GM21576 (cell line): ENCODE measurements around the gene DVL1.
"Not testable (repeated sequence)": the region's sequence is repeated elsewhere in the genome, so short reads cannot be mapped to it uniquely, and the experiment has no call there.

Experiments used
- ATAC-seq: cut with Tn5 transposase; IDR thresholded peaks from one replicate; pipeline ENCODE4 v1.9.1; 2021; ENCODE audit warnings: mild to moderate bottlenecking, moderate library complexity; ENCODE audit not compliant: unreplicated experiment

Gene DVL1

DNA sequence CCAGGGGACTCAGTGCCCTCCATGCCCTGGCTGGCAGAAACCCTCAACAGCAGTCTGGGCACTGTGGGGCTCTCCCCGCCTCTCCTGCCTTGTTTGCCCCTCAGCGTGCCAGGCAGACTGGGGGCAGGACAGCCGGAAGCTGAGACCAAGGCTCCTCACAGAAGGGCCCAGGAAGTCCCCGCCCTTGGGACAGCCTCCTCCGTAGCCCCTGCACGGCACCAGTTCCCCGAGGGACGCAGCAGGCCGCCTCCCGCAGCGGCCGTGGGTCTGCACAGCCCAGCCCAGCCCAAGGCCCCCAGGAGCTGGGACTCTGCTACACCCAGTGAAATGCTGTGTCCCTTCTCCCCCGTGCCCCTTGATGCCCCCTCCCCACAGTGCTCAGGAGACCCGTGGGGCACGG is 21.0 kb downstream of the DVL1 start:
- ATAC-seq: no peak

DNA sequence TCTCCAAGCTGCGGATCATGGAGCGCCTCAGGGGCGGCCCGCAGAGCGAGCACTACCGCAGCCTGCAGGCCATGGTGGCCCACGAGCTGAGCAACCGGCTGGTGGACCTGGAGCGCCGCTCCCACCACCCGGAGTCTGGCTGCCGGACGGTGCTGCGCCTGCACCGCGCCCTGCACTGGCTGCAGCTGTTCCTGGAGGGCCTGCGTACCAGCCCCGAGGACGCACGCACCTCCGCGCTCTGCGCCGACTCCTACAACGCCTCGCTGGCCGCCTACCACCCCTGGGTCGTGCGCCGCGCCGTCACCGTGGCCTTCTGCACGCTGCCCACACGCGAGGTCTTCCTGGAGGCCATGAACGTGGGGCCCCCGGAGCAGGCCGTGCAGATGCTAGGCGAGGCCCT is 21.9 kb downstream of the DVL1 start:
- ATAC-seq: no peak

DNA sequence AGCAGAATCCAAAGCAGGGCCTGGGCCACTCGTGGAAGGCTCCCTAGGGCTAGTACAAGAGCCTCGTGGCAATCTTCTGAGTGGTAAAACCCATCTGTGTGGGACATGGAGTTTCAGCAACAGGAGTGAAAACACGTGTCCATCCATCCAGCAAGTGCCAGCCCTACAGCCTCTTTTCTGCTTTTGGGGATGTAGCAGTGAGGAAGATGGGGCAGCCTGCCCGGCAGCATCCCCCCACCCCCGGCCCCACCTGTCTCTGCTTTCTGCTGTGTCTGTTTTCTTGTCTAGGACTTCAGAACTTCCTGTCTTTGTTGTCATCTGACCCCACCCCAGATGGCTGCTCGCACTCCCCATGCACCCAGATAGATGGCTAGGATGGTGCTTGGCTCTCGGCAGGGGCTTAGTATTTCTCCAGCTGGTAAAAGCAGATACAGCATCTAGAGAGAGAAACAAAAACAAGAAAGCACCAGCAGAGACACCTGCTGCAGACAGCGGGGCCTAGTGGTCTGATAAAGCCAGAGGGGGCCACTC is 23.1 kb downstream of the DVL1 start:
- ATAC-seq: no peak

DNA sequence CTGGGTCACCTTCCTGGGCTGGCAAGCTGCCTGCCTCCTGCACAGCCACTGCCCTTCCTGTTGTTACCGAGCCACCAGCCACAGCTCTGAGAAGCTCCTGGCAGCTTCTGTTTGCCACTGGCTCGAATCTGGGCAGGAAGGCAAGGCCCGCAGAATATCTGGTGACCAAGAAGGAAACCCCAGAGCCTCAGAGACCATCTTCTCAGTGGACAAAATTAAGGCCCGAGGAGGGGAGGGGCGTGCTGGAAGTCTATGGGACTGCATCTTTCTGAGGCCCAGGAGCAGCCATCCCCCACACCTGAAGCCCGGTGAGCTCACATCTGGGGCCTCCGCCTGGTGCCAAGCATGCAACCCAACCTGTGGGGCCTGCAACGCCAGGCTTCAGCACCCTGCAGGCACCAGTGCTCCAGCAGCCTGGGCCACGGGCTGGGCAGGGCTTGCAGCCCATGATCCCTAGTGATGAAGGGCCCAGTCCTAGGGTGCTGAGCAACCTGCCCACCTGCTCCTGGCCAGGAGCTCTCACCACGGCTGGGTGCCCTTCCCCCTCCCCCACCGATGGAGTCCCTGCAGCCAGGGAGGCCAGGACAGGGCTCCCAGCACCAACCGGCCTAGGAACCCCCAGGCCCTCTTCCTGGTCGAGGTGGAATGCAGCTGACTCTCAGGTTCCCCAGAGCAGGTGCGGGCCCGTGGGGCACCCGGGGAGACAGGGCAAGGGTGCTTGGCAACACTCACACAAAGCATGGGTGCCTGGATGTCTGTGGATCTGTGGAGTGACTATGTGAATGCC is 23.7 kb downstream of the DVL1 start:
- ATAC-seq: no peak

DNA sequence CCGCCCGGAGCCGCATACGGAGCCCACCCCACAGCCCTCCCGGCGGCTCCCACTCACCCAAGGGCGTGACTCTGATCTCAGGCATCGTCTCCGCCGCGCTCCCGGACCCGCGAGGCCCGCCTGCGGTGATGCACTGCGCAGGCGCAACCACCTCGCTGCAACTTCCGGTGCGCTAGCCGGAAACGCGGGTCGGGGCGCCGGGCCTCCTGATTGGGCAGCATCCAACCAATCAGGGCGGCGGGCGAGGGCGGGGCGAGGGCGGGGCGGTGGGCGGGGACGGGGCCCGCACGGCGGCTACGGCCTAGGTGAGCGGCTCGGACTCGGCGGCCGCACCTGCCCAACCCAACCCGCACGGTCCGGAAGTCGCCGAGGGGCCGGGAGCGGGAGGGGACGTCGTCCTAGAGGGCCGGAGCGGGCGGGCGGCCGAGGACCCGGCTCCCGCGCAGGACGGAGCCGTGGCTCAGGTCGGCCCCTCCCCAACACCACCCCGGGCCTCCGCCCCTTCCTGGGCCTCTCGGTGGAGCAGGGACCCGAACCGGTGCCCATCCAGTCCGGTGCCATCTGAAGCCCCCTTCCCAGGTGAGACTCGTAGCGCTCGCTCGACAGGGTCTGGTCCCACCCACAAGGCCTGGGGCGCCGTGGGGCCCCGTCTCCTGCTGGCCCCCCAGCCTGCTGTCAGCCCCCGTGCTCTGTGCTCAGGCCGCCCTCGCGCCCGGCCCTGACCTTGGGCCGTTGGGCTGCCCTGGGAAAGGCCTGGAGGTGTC is 24.5 kb downstream of the DVL1 start, which contains the start of the genes CPTP and INTS11:
Gene CPTP (plus strand): TSS at position 279 of the 764 bp plus-strand sequence. CDS start 2,109 bp downstream, outside the sequence.
Gene INTS11 (minus strand): TSS at position 137 of the 764 bp plus-strand sequence. CDS start 52 bp downstream, at position 85.
- ATAC-seq: peak; percentile 76

DNA sequence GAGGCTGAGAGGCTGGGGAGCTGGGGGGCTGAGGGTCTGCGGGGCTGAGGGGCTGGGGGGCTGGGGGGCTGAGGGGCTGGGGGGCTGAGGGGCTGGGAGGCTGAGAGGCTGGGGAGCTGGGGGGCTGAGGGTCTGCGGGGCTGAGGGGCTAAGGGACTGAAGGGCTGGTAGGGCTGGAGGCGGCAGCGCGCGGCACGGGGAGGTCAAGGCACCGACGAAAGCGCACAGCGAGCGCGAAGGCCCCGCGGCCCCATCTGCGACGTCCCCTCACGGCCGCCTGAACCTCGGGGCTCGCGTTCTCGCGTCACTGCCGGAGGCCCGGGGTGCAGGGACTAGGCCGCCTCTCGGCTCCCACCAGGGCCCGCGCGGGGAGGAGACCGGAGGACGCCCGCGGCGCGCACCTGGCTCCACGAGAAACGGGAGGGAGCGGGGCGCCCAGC is 25.1 kb downstream of the DVL1 start:
- peak; percentile 9 for ATAC-seq

DNA sequence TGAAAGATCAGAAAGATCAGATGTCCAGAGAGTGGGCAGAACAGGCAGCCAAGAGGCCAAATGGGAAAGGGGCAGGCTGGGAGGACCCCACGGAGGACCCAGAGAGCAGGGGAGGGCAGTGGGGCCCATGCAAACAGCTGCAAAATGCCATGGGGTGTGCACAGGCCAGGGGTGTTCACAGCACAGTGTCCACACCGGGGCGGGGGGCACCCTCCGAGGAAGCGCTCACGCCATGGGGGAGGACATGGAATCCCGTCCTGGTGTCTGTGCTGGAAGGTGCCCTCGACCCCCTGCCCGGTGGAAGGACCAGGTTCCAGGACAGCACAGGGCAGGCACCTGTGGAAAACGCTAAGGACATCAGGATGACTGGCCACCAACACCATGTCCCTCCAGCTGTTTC is 26.3 kb downstream of the DVL1 start:
- ATAC-seq: no peak

DNA sequence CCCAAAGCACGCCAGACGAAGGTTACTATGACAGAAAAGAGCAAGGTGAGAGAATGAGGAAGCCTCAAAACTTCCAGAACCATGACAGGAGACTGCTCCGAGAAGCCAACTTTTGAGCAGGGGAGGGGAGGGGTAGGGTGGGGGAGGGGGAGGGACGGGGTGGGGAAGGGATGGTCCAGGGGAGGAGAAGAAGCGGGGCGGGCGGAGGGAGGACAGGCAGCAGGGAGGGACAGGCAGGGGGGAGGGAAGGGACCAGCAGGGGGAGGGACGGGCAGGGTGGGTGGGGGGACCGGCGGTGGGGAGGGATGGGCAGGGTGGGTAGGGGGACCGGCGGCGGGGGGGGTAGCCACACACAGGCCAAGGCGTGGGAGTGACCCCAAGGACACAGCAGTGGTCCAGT is 26.8 kb downstream of the DVL1 start:
- no peak for ATAC-seq

DNA sequence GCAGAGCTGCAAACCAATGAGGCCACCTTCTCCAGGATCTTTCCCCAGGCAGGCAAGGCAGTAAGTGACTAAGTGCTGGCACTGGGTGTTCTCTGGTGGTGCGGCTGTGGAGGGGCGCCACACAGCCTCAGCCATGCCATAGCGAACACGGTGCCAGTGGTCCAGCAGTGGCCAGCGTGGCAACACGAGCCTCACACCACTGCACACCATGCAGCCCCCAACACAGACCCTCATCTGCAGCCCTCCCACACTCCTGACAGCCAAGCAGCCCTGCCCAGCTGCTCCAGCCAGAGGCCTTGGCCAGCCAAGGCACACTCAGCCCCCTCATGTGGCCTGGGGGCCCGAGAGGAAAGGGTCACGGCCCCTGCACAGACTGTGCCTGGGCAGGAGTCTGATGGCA is 27.7 kb downstream of the DVL1 start:
- ATAC-seq: no peak

DNA sequence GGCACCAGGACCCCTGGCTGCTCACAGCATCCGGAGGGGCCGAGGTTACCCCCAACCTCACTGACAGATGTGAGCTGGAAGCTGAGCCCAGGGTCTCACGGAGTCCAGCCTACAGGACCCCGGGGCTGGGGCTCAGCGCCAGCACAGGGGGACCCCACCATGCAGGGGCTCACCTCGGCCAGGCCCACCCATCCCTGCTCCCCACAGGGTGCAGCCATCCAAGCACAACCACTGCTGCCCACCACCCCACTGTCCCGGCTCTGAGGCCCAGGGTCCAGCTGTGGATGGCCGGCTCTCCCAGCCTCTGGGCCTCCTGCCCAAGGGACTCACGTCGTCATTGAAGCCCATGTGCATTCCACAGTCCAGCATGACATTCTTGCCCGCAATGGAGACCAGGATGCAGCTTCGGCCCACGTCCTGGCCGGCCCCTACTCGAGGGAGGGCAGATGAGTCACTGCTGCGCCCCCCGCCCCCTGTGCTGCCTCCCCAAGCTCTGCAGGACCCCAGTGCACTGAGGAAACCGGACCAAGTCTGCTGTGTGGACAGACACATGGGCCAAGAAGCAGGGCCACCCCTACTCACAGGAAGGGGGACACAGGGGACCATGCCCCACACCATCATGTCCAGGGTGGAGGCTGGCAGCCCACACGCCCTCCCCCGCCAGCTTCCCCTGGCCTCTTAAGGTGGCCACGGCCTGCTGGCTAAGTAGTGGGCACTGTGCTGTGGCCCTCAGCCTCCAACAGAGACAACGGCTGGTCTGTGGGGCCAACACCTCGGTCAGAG is 28.4 kb downstream of the DVL1 start:
- ATAC-seq: no peak

DNA sequence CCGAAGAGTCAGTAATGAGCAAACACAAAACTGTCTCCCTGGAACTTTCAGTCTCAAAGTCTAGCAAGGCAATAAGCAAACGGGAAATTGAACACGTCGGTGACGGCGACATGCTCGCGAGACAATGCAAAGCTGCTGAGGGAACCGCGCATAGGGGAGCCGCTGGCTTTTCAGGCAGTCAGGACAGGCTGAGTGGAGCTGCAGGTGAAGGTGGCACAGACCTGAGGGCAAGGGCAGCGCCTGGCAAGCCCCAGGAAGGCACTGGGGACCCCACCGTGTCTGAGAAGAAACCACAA is 29.6 kb downstream of the DVL1 start:
- ATAC-seq: no peak

DNA sequence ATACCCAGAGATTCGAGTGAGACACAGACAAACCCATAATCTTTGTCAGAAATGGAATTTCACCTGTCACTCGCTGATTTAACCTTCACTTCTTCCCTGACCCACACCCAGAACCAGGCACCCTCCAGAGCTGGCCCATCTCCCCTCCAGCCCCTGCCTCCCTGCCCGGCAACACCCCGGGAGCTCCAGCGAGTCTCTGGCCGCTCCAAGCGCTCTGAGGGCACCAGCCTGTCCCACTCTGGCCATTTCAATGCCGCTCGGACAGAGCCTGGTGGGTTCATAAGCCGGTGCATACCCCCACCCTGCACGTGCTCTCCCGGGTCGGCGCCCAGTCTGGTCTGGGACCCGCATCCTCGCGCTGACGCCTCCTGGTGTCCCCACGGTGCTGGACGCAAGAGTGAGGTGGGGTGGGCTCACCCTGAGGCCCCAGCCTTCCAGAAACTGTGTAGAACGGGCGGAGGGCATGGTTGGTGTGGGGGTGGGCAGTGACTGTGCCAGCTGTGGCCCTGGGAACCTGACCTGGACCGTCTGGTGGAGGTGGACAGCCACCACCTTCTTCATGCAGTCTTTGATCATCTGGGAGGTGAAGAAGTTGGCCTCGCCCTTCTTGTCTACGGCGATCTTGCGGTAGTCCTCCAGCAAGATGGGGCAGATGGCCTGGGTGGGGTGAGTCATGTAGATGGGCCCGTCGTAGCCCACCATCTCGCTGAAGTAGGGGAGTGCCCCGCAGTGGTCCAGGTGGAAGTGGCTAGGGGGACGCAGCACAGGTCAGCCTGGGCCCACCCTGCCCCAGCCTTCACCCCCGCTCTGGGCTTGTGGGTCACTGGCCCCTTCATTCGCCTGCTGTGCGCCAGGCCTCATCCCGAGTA is 30.2 kb downstream of the DVL1 start:
- ATAC-seq: no peak

DNA sequence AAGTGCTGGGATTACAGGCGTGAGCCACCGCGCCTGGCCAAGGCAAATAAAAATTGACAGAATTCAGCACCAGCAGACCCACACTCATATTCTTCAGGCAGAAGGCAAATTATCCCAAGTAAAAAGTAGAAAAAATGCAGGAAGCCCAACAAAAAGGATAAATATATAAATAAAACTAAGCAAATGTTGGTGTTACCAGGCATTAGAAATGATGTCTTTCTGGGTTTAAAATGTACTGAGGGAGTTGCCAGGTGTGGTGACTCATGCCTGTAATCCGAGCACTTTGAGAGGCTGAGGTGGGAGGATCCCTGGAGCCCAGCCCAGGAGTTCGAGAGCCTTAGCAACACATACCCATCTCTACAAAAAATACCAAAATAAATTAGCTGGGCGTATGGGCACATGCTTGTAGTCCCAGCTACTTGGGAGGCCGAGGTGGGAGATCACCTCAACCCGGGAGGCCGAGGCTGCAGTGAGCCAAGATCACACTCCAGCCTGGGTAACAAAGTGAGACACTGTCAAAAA is 31.0 kb downstream of the DVL1 start:
- no peak for ATAC-seq

DNA sequence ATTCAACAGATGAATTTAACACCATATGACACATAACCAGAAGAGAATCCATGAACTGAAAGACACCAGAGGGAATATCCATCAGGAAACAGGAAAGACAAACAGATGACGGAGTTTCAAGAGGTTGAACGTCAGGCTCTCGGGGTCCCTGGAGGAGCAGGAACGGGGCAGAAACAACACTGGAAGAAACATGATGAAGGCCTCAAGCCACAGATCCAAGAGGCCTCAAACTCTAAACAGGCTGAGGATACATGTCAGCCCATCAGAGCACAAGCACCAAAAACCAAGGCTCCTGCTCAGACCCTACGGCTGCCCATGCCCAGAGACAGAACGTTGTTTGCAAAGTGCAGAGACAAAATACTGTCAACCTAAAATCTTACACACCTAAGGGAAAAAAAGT is 31.8 kb downstream of the DVL1 start:
- no peak for ATAC-seq

DNA sequence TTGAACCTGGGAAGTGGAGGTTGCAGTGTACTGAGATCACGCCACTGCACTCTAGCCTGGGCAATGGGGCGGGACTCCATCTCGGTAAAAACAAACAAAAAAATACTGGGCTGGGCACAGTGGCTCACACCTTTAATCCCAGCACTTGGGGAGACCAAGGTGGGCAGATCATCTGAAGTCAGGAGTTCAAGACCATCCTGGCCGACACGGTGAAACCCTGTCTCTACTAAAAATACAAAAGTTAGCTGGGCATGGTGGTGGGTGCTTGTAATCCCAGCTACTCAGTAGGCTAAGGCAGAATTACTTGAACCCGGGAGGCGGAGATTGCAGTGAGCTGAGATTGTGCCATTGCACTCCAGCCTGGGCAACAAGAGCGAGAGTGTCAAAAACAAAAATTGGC is 33.0 kb downstream of the DVL1 start:
- ATAC-seq: not testable (repeated sequence)

DNA sequence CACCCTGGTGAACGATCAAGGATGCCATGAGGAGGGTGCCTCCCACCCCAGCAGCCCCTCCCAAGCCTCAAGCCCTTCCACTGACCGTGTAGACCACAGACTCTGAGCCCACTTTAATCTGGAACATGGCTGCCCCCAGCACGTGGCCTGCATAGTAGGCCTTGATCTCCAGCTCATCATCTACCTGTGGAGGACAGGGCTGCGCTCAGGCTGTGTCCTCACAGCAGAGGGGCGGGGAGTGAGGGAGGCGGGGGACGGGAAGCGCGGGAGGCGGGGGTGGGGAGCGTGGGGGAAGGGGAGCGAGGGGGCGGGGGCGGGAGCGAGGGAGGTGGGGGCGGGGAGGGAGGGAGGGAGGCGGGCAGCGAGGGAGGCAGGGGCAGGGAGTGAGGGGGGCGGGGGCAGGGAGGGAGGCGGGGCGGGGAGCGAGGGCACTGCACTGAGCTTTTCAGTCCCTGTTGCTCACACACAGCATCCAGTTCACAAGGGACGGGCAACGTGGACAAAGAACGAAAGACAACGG is 33.7 kb downstream of the DVL1 start:
- no peak for ATAC-seq

DNA sequence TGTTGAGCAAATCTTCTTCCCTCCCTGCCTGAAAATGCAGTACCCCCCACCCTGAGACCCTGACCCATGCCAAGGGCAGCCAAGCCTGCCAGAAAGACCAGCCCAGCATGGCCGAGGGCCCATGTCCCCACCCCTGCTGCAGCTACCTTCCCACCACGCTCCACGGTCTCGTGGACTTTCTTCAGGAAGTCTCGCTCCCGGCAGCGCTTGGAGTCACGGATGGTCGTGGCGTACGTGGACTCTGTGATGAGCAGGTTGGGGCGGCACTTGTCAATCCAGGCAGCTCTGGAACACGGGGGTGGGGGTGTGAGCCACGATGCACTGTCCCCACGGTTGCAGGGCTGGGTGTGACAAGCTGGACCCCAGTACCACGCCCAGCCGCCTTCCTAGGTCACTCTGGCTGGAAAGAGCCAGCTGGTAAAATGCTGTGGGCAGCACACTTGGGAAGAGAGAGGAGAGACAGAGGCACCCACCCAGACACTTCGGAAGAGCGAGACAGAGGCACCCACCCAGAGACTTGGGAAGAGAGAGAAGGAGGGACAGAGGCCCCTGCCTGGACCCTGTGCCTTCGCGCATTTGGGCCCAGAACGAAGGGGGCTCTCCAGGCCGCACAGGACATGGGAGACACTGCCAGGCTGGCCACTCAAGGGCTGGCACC is 34.4 kb downstream of the DVL1 start:
- ATAC-seq: no peak

DNA sequence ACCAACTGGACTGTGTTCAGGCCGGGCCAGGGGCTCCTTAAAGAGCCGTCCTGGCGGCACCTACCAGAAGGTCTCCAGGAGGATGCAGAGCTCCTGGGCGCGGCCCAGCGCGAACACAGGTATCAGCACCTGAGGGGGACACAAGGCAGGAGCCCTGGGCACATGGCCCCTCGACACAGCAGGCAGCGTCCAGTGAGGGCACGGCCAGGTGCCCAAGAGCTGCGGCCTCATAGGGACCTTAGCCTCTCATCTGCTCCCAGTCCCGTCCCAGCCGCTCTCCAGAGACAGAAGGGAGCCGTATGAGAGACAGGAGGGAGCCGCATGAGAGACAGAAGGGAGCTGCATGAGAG is 35.0 kb downstream of the DVL1 start:
- no peak for ATAC-seq

DNA sequence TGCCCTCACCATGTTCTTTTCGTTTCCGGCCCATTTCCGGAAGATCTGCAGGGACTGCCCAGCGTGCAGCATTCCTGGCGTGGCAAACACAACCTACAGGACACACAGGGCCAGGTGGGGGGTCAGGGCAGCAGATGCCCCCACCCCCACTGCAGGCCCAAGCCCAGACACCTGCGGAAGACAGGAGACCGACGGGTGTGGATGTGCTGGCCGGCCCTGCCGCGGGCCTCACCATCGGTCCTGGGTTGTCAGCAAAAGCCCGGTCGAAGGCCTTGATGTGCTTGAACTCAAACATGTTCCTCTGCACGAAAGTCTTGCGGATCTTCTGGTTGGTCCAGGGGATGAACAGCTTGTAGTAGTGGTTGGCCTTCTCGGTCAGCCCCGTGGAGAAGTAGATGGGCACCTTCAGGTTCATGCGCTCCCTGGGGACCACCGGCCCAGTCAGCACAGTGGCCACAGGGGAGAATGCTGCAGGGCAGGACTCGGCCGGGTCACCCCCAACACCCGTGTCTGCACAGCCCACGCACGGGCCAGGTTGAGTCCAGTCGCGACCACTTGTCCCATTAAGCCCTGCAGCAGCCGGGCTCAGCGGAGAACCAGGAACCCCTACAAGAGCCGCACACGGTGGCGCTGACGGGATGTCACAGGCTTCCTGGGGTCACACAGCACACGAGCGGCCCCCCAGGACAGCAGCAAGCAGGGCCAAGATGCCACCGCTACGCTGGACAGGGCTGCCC is 35.5 kb downstream of the DVL1 start:
- no peak for ATAC-seq
